GOT3 (cell line): ENCODE measurements around the gene KIF5A.
A peak's percentile ranks its signal among the peaks of the same experiment; 100 is the strongest.

ENCODE experiments used
- DNase-seq: peaks from one replicate; lab custom pipeline; 2025; ENCODE audit warnings: mixed read lengths; lab: John Stamatoyannopoulos, UW

Gene KIF5A

DNA sequence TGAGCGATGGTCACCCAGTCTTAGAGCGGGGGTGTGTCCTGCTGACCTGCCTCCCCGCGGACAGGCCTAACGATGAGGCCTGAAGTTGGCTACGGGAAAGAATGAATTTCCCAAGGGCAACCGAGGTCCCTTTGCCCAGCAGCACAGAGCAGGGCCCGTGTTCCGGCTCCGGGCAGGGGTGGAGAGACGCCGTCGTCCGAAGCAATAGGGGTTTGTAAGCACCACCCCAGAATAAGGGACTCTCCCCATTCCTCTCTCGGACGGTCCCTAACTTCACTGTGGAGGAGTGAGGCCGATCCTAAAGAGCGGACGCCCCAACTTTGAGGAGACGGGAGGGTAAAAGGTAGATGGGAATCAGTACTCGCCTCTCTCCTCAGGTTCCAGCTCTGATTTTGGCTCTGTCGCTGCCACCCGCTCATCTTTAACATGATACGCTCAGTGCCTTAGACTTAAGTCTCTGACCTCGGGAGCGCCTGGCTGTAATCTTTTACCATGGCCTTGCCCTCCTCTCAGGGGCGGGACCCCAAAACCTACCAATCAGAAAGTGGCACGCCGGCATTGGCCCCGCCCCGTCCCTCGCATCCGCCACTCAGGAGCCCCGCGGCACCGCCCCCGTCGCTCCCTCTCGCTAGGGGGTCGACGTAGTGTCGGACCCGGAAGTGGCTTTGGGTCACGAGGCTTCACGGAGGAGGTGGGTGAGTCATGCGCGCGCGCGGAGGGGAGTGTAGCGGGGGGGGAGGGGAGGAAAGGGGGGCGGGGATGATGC, 29.6 kb upstream of the KIF5A start, which contains the start of gene DDIT3:
Gene DDIT3 (minus strand): TSS at position 462 of the 766 bp plus-strand sequence. CDS start 3,108 bp downstream, outside the sequence.
- peak; percentile 100 for DNase-seq

DNA sequence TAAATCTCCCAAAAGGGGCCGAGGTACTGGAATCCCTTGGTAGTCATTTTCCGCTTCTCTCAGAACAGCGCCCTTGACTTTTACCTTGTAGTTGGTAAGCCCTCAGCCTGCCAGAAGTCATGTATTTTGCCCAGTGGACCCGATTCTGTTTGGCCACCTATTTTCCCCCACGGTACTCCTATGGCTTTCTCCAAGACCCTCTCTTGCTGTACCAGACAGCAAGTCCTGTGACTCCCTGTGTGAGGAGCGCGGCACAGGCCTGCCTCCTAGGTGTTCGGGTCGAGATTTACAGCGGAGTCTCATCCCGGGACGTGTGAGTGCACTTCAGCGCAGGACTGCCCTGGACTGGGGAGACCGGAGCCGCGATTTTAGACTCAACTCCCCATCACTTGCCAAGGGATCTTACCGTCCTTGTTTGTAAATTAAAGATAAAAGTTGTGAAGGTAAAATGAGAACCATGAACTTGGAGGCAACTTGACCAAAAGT, 28.3 kb upstream of the KIF5A start:
- DNase-seq = no peak

DNA sequence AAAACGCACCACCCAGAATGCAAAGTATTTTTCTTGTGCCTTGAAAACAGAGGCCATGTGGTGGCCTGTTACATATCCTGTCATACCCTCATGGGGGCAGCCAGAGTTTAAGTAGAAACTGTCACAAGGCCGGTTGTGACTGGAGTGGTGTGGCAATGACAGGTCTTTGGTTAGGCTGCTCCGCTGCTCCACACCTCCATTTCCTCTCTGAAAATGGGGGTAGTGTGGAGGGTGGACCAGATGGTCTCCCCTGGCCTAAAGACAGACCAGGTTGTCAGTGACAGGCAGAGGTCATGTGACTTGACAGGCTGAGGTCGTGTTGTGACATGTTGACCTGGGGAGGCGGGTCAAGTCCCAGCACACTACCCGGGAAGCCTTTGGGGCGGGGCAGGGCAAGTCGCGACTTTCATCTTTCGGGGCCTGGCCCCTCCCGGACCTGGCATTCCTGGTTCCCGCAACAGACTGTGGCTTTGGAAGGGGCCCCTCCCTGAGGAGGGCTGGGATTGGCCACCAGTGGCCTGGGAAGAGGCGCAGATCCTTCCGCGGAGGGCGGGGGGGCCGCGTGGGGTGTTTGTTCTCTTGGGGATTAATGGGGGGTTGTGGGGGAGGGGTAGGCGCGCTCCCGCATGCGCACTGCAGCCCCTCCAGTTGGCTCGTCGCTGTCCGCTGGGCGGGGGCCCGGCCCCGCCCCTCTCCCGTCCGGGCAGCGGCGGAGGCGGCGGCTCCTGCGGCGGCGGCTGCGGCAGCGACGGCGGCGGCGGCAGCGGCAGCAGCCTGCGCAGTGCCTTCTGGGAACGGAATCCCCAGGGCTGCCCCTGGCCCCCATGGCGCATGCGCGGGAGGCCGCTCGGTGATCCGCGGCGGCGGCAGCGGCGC, 27.6 kb upstream of the KIF5A start, which contains the start of gene MBD6:
Gene MBD6 (plus strand): TSS at position 814 of the 876 bp plus-strand sequence. CDS start 1,480 bp downstream, outside the sequence.
- DNase-seq = peak; percentile 100

DNA sequence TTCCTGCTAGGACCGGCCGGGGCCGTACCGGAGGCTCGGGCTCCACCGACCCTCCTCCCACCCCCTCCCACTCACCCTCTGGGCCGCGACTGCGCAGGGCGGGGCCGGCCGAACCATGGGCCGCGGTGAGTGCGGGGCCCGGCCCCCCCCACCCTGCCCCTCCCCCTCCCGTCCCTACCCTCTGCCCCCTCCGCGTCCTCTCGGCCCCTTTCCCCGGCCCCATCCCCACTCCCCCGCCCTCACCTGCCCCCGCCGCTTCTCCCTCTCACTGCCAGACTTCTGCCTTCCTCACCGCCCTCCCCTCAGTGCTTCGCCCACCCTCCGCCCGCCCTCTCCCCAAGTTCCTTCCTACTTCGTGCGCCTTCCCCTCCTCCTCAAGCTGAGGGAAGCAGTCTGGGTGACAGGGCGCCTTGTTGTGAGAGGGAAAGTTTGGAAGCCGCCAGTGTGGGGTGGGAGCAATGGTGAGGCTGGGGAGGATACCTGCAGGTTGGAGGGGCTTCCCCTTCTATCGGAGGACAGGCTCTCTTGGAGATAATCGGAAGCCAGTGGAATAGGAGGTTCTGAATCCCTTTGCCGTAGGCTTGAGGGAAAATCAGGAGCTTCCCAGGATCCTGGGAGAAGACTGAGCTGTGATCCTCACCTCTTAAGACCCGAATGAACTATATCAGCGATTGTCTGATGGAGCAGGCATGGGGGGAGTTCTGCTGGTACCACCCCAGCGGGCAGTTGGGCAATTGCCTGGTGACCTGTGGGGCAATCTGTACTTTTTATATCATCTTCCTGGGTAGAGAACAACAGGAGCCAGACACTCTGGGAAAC, 26.7 kb upstream of the KIF5A start:
- DNase-seq = peak; percentile 91

DNA sequence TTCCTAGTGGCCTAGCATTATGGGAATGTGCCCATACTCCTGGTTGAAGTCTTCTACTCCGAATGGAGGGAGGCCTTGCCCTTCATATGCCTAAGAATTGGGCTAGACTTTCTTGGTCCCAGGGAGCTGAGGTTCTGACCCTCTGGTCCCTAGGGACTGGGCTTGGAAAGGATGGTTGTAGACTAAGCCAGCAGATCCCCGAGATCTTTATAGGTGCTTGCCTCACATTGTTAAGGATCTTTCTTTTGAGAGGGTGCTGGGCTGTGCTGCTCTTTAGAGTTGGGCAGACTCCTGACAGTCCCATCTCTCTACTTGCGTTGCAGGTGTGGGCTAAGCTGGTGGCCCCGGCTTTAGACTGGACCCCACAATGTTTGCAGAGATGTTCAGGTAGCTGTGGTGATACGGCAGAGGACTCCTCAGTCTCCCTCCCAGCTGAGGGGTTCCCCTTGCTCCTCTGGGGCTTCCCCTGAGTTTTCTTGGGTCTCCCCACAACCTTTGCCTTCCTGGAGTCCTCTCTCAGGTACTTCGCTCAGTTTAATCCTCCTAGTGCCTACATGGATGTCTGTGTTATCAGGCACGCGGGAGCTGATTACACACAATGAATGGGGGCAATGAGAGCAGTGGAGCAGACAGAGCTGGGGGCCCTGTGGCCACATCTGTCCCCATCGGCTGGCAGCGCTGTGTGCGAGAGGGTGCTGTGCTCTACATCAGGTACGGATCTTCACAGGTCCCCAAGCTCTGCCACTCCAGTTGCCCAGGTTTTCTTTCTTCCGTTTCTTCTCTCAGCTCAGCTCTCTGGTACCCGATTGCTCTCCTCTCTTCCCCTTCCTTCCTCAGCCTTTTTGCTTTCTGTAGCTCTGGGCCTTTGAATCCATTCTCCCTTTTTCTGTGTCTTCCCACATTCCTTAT, 25.9 kb upstream of the KIF5A start:
- no peak for DNase-seq

DNA sequence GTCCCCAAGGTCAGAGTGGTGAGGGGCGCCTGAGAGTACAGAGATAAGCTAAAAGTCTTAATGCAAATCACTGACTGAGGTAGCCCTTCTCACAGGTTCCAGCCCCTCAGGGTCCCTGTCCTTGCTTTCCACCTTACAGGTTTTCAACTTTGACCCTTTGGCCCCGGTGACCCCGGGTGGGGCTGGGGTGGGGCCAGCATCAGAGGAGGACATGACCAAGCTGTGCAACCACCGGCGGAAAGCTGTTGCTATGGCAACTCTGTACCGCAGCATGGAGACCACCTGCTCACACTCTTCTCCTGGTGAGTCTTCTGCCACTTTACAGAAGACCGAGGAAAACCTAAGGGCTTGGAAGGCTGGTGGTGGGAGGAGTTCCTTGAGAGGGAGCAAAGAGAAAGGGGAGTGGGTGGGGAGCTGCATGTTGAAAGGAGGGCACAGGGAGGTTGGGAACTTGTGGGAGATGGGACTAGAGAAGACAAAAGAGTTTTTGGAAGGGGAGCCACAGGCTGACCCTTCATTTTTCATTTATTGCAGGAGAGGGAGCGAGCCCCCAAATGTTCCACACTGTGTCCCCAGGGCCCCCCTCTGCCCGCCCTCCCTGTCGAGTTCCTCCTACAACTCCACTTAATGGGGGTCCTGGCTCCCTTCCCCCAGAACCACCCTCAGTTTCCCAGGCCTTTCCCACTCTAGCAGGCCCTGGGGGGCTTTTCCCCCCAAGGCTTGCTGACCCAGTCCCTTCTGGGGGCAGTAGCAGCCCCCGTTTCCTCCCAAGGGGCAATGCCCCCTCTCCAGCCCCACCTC, 24.8 kb upstream of the KIF5A start:
- no peak for DNase-seq

DNA sequence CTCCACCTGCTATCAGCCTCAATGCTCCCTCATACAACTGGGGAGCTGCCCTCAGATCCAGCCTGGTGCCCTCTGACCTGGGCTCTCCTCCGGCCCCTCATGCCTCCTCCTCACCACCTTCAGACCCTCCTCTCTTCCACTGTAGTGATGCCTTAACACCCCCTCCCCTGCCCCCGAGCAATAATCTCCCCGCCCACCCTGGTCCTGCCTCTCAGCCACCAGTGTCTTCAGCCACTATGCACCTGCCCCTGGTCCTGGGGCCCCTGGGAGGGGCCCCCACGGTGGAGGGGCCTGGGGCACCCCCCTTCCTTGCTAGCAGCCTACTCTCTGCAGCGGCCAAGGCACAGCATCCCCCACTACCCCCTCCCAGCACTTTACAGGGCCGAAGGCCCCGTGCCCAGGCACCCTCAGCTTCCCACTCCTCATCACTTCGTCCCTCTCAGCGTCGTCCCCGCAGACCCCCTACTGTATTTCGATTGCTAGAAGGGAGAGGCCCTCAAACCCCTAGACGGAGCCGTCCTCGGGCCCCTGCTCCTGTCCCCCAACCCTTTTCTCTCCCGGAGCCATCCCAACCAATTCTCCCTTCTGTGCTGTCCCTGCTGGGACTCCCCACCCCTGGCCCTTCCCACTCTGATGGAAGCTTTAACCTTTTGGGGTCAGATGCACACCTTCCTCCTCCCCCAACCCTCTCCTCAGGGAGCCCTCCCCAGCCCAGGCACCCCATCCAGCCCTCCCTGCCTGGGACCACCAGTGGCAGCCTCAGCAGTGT, 24.0 kb upstream of the KIF5A start:
- no peak for DNase-seq

DNA sequence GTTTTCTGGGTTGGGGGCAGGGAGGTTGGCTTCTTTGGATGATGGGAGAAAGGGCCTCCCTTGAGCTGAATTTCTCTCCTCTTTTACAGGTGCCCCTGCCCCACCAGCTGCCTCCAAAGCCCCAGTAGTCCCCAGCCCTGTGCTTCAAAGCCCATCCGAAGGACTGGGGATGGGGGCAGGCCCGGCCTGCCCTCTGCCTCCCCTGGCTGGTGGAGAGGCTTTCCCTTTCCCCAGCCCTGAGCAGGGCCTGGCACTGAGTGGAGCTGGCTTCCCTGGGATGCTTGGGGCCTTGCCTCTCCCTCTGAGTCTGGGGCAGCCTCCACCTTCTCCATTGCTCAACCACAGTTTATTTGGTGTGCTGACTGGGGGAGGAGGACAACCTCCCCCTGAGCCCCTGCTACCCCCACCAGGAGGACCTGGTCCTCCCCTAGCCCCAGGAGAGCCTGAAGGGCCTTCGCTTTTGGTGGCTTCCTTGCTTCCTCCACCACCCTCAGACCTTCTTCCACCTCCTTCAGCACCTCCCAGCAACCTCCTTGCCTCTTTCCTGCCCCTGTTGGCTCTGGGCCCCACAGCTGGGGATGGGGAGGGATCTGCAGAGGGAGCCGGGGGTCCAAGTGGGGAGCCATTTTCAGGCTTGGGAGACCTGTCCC, 23.2 kb upstream of the KIF5A start:
- no peak for DNase-seq

DNA sequence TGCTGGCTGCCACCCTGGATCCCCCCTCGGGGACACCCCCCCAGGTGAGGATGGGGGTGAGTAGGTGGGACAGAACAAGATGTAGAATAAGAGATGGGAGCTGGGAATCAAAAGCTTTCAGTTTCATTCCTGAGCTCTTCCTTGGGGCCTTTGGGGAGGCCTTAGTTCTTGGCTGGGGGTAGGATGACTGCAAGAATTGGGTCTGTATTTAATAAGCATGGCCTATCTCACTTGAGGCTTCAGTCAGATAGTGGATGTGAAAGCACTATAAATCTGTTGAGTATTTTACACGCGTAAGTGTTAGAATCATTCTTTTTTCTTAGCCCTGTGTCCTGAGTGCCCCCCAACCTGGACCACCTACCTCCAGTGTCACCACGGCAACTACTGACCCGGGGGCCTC, 22.7 kb upstream of the KIF5A start:
- DNase-seq = no peak

DNA sequence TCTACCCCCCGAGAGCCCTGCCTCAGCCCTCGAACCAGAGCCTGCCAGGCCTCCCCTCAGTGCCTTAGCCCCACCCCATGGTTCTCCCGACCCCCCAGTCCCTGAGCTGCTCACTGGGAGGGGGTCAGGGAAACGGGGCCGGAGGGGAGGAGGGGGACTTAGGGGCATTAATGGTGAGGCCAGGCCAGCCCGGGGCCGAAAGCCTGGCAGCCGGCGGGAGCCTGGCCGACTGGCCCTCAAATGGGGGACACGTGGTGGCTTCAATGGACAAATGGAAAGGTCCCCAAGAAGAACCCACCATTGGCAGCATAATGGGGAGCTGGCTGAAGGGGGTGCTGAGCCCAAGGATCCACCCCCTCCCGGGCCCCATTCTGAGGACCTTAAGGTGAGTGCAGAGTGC, 21.7 kb upstream of the KIF5A start:
- no peak for DNase-seq

DNA sequence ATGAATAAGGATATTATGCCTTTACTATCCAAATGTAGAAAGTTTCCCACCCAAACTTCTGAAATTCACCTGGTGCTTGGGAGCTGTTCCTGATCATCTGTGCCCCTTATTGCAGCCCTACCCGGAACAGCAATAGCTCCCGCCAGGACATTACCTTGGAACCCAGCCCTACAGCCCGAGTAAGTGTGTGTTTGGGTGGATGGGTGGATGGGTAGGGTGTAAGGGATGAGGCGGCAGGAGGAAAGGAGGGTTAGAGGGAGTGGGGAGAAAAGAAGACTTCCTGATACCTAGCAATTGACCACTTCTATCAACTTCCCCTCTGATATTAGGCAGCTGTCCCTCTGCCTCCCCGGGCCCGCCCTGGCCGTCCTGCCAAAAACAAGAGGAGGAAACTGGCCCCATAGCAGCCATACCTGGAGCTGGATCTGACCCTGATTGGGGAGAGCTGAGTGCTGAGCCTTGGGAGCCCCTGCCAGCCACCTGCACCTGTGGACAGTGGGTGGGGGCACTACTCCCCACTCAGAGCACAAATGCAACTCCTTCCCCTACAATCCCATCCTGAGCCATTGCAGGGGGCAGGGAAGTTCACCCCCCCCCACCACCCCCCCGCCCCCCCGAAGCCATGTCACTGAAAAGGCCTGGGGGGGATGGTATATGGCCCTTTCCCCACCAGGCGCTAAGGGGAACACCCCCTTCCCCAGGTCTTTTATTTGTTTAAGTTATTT, 20.9 kb upstream of the KIF5A start:
- no peak for DNase-seq

DNA sequence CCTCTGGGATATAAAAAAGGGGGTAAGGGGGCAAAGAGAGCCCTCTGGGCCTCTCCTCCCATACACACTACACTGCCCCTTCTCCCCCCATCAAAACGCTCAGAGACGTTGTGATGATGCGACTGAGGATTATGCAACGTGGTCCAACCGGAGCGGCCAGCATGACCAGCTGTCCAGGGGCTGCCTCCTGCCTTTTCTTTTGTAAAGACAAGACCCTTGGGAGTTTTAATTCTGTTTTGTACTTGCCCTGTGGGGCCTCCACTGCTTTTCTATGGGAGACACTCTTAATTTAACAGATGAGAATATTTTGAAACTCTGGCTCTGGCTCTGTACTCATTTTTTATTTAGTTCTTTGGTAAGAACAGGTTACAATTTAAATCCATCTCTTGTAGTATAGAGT, 20.0 kb upstream of the KIF5A start:
- DNase-seq = no peak

DNA sequence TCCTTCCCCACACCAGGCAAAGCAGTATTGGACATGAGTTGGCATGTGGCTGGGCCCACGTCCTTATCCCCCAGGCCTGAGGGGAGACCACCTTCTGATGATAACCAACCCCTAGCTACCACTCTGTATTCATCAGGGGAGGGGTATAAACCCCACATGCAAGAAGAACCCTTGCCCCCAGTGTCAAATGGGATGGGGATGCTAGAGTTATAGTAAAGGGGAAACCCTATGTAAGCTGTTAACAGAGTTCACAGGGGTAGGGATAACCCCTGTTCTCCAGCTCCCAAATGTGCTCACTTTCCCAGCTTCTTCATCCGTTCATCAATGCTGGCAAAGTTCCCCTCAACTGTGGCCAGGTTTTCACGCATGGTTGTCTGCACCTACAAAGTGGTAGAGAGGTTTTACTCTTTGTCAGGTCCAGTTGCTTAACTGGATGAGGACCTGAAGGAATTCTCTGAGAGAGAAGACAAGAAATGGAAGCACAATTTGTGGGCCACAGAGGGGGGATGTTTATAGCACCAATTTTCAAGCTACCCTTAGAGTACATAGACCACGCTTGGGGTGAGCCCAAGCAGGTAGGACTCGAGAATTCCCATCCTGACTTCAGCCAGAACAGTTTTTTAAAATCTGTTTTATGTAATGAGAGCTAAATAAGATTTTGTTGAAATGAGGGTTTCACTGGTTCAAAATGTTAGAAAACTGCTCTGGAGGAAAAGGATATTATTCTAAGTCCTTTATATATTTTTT, 19.3 kb upstream of the KIF5A start:
- DNase-seq = no peak

DNA sequence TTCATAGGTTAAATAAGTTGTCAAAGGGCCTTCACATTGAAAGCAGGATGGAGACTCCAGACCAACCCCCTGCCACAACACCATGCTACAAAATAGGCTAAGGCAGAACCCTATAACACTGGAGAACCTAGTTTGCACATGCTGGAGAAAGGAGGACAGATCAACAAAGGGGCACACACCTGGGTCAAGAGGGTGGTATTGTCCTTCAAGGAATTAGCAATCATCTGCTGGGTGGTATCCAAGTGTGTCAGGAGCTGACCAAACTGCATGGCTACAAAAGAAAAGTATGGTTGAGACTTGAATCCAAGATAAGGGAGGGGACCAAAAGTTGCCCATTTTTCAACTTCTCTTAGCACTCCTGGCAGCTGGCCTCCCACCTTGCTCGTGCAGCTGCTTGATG, 18.0 kb upstream of the KIF5A start:
- DNase-seq = no peak

DNA sequence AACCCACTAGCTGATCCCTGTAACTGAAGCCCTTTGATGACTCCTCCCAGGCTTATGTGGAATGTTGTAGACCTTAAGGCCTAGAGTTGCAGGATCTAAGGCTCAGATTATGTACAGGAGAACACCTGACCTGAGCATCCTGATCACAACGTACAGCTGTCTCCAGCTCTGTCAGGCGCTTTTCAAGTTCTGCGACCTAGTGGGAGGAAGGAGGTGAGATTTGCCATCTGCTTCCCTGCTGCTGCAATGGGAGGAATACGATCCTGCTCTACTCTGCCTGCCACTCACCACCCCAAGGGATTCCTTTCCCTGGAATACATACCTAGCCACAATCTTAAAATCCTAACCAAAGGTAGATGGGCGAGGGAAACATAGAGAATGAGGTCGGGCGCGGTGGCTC, 16.7 kb upstream of the KIF5A start:
- DNase-seq = no peak

DNA sequence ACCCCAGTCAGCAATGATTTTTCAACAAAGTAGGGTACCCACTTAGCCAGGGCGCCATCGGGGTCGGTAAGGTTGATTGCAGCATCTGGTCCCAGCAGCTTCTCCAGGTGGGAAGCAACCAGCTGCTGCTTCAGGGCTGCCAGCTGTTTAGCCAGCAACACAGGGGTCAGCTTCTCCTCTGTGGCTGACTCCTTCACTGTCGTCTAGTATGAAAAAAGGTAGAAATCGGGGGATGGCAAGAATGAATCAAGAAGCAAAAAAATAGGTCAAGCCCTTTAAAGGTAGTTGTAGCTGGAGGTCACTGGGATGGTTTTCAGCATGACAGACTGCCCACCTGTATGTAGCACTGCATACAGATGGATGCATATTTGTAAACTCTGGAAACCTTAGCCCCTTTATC, 15.6 kb upstream of the KIF5A start:
- DNase-seq = no peak

DNA sequence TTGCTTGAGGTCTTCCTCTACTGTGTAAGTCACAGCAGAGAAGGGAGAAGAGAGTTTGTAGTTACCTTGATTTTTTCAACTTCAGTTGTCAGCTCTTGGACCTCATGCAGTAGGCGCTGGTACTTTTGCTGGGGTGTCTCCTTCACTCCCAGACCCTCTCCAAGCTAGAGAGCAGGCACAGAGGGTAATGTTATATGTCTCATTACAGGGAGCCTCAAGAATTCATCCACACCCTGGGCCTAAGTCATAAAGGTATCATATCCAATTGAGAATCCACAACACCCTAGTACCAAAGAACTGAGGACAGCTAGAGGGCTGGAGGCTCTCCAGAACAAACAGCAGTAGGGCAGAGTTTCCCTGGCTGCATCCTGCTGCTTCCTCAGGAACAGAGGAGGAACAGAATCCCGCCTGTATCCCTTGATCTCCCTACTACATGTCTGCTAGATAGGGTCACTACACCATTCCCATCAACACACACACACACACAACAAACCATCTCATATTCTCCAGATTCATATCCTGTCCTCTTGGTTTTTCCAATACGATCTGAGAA, 14.8 kb upstream of the KIF5A start:
- no peak for DNase-seq
